Activated CD8-positive, alpha-beta memory T cell treated with anti-CD3 and anti-CD28 coated beads, Interleukin-2, amount 10 ng/mL, durations not matched to agents 7 days and 5 days (primary cell): ENCODE results near the gene LRRFIP1. TPM values are rescaled to one million over a fixed set of nuclear protein-coding genes. Genes with fewer than 3 reads are reported as not detected.
A peak's percentile ranks its signal among the peaks of the same experiment; 100 is the strongest.

Source experiments
- ATAC-seq: fragments of 150-1000 bp; cut with Tn5 transposase; one replicate; pipeline ENCODE4 v1.10.0; 2021; ENCODE audit warnings: moderate library complexity
- CTCF ChIA-PET: fragments of 350-600 bp; sonication (Branson Sonifier 250); formaldehyde crosslinking; loops from one replicate; lab custom pipeline; 2021; ENCODE audit warnings: antibody characterized with exemption; lab: Charles Lee
- DNase-seq: peaks from one replicate; pipeline ENCODE4 v3.0.0-alpha.2; 2020
- H3K27ac Mint-ChIP-seq: one replicate; pipeline ENCODE4 v1.8.0; 2021; ENCODE audit warnings: mild to moderate bottlenecking, mixed read lengths
- H3K27me3 Mint-ChIP-seq: one replicate; pipeline ENCODE4 v1.8.0; 2021; ENCODE audit warnings: mixed read lengths
- H3K36me3 Mint-ChIP-seq: one replicate; pipeline ENCODE4 v1.8.0; 2021; ENCODE audit warnings: mild to moderate bottlenecking, mixed read lengths
- H3K4me1 Mint-ChIP-seq: one replicate; pipeline ENCODE4 v1.8.0; 2021; ENCODE audit warnings: mixed read lengths
- H3K4me3 Mint-ChIP-seq: one replicate; pipeline ENCODE4 v1.8.0; 2021; ENCODE audit warnings: mild to moderate bottlenecking, moderate library complexity, mixed read lengths
- H3K9me3 Mint-ChIP-seq: one replicate; pipeline ENCODE4 v1.8.0; 2022; ENCODE audit warnings: low read depth, mixed read lengths
- total RNA-seq, 2 experiments: library from RNA; stranded (reverse); gene quantifications; one replicate each; pipeline ENCODE4 v1.2.3, GENCODE V29; 2021

LRRFIP1 gene
- total RNA-seq, 2 experiments from 2014 or later: 197 to 229 TPM

GRCh38 chr2:237630216-237631000 is 3.0 kb downstream of the LRRFIP1 start:
- Mint-ChIP-seq H3K27ac (no peak overlapping the region), H3K36me3 (no peaks in the 10 kb centered on the region), H3K4me3 (no peak overlapping the region), H3K27me3 (peaks cover 53% of the 10 kb centered on the region), H3K4me1 (peaks cover 10% of the 10 kb centered on the region), H3K9me3 (peaks cover 2% of the 10 kb centered on the region)
- CTCF ChIA-PET: no interaction called here
- no peak for ATAC-seq
- DNase-seq: no peak

DNA sequence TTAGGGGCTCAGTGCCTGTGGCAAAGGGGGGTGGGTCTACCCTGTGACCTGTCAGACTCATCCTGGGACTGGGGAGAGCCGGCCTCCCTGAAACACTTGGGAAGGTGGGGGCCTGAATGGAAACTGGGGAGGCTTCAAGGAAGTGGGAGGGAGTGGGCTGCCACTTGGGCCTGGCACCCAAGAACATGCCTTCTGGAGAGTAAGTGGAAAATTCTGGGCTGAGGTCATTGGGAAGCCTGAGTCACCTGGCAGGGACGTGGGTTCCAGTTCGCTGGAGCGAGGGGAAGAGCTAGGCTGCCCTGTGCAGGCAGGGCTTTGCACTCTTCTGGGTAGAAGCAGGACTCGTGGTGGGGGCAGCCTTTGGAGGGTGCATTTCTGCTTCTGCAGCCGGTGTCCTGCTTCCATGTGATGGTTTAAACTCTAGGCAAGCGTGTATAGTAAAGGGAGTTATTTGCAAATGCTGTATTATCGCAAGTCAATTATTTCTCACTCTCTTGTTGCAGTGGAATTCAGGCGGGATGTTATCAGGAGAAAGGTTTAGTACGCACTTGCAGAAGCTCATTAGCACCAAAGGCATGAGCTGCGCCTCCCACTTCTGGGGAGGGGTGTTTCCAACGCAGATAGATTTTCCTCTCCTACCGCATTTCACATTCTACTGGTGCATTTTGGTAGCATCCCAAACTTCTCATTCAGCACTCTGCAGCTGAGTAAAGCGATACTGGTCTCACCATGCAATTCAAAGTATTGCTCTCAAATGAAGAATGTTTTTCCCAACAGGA is 3.8 kb downstream of the LRRFIP1 start:
- Mint-ChIP-seq H3K9me3 (peaks cover 2% of the 10 kb centered on the region), H3K27me3 (peaks cover 48% of the 10 kb centered on the region), H3K27ac (no peak overlapping the region), H3K4me1 (peaks cover 10% of the 10 kb centered on the region), H3K4me3 (no peak overlapping the region), H3K36me3 (peaks cover under 1% of the 10 kb centered on the region)
- ATAC-seq (no peak), DNase-seq (no peak)
- CTCF ChIA-PET: interaction anchor here (0.9 kb wide), 1 partner anchor 509 kb away, joined by 3 read pairs; no protein-coding TSS in a partner anchor

- ATAC-seq (no peak), DNase-seq (no peak)
- Mint-ChIP-seq H3K27ac (no peak overlapping the region), H3K27me3 (peaks cover 47% of the 10 kb centered on the region), H3K36me3 (peaks cover 3% of the 10 kb centered on the region), H3K4me3 (no peak overlapping the region), H3K9me3 (peaks cover 5% of the 10 kb centered on the region), H3K4me1 (peaks cover 16% of the 10 kb centered on the region)
- CTCF ChIA-PET: interaction anchor here (0.9 kb wide), 1 partner anchor 510 kb away, joined by 3 read pairs; no protein-coding TSS in a partner anchor
These were observed 4.6 kb downstream of the LRRFIP1 start for GRCh38 chr2:237631801-237632585.

- CTCF ChIA-PET: no interaction called here
- no peak for ATAC-seq
- Mint-ChIP-seq H3K27ac (no peak overlapping the region), H3K36me3 (peaks cover 3% of the 10 kb centered on the region), H3K27me3 (peaks cover 48% of the 10 kb centered on the region), H3K9me3 (peaks cover 5% of the 10 kb centered on the region), H3K4me1 (peaks cover 14% of the 10 kb centered on the region), H3K4me3 (no peak overlapping the region)
- no peak for DNase-seq
These were observed 5.7 kb downstream of the LRRFIP1 start for GRCh38 chr2:237633061-237633561.

DNA sequence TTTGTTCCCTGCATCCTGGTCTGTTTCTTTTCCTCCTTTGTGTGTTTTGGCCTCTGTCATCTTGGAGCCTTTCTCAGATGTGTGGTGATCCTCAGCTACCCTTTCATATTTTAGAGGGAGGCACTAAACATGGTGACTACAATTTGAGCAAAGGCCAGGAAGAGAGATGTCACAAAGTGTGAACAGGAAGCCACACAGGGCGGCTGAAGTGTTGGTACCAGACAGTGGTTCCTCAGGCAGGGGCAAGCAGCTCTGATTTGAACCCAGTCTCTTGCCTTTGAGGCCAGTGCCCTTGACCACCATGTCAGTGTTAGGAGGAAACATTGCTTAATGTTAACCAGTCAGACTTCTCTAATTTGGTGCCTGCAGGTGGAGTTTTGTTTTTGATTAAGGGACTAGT is 9.2 kb downstream of the LRRFIP1 start:
- DNase-seq: peak; percentile 39
- Mint-ChIP-seq H3K27me3 (peaks cover 43% of the 10 kb centered on the region), H3K36me3 (peaks cover 3% of the 10 kb centered on the region), H3K9me3 (peaks cover 5% of the 10 kb centered on the region), H3K4me3 (no peak overlapping the region), H3K27ac (no peak overlapping the region), H3K4me1 (peaks cover 6% of the 10 kb centered on the region)
- no peak for ATAC-seq
- CTCF ChIA-PET: interaction anchor here (1.2 to 1.3 kb wide), 2 partner anchors 36 to 108 kb away, joined by 4 read pairs; no protein-coding TSS in a partner anchor

DNA sequence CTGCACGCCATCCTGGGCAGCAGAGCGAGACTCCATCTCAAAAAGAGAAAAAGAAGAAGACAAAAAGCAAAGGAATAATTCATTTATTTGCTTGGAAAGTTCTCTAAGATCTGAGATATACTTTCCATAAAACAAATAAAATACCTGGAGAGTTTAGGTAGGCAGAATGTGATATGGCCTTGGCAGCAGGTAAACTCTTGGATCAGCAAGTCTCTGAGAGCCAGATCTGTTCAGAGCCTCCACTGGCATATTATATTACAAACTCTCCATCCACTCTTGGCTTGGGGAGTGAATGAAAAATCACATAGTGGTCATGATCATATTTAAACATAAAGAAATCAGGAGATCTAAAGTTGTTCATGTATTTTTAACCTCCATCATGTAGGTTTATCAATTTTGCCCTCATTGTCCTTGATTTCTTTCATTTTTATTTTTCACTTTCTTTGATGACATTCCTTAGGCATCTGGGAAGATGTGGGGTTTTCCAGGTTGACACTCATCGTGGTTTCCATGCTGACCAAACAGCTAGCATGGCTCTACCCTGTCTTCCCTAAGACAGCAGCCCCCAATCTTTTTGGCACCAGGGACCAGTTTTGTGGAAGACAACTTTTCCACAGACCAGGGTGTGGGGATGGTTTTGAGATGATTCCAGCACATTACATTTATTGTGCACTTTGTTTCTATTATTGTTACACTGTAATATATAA is 10.2 kb downstream of the LRRFIP1 start:
- no peak for ATAC-seq
- Mint-ChIP-seq H3K27ac (no peak overlapping the region), H3K36me3 (peaks cover 3% of the 10 kb centered on the region), H3K4me1 (peaks cover 6% of the 10 kb centered on the region), H3K4me3 (no peak overlapping the region), H3K27me3 (peaks cover 43% of the 10 kb centered on the region), H3K9me3 (peaks cover 5% of the 10 kb centered on the region)
- no peak for DNase-seq
- CTCF ChIA-PET: interaction anchor here (1.2 to 1.3 kb wide), 2 partner anchors 35 to 107 kb away, joined by 4 read pairs; no protein-coding TSS in a partner anchor

DNA sequence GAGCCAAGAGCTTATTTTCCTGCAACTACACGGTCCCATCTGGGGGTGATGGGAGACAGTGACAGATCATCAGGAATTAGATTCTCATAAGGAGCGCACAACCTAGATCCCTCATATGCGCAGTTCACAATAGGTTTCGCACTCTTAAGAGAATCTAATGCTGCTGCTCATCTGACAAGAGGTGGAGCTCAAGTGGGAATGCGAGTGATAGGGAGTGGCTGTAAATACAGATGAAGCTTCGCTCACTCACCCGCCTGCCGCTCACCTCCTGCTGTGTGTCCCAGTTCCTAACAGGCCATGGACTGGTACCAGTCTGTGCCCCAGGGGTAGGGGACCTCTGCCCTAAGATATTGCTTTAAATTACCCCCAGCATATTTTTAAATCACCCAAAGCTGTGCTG is 10.8 kb downstream of the LRRFIP1 start:
- peaks cover 5% of the 10 kb centered on the region for H3K9me3 Mint-ChIP-seq

GRCh38 chr2:237639052-237639835 is 11.9 kb downstream of the LRRFIP1 start:
- peaks cover 5% of the 10 kb centered on the region for H3K9me3 Mint-ChIP-seq
- CTCF ChIA-PET: no interaction called here
- no peak overlapping the region for H3K4me3 Mint-ChIP-seq
- peak; percentile 21 for DNase-seq
- H3K36me3 Mint-ChIP-seq: peaks cover 3% of the 10 kb centered on the region
- no peak for ATAC-seq
- H3K4me1 Mint-ChIP-seq: peaks cover 6% of the 10 kb centered on the region
- H3K27me3 Mint-ChIP-seq: peaks cover 41% of the 10 kb centered on the region
- no peak overlapping the region for H3K27ac Mint-ChIP-seq

More for the DNA sequence above, 10.8 kb downstream of the LRRFIP1 start:
- H3K4me1 Mint-ChIP-seq: peaks cover 6% of the 10 kb centered on the region
- ATAC-seq (no peak), DNase-seq (peak; percentile 22)
- no peak overlapping the region for H3K4me3 Mint-ChIP-seq
- CTCF ChIA-PET: no interaction called here
- H3K27ac Mint-ChIP-seq: no peak overlapping the region
- peaks cover 3% of the 10 kb centered on the region for H3K36me3 Mint-ChIP-seq
- peaks cover 43% of the 10 kb centered on the region for H3K27me3 Mint-ChIP-seq

- peaks cover 6% of the 10 kb centered on the region for H3K4me1 Mint-ChIP-seq
- H3K27me3 Mint-ChIP-seq: peaks cover 35% of the 10 kb centered on the region
- no peak overlapping the region for H3K4me3 Mint-ChIP-seq
- CTCF ChIA-PET: no interaction called here
- peaks cover 3% of the 10 kb centered on the region for H3K36me3 Mint-ChIP-seq
- no peak overlapping the region for H3K27ac Mint-ChIP-seq
- peaks cover 4% of the 10 kb centered on the region for H3K9me3 Mint-ChIP-seq
- DNase-seq (no peak), ATAC-seq (no peak)
These were observed 12.4 kb downstream of the LRRFIP1 start for GRCh38 chr2:237639836-237640220.

GRCh38 chr2:237640493-237640998 is 13.2 kb downstream of the LRRFIP1 start:
- Mint-ChIP-seq H3K4me3 (no peak overlapping the region), H3K4me1 (peaks cover 6% of the 10 kb centered on the region), H3K36me3 (peaks cover 3% of the 10 kb centered on the region), H3K9me3 (peaks cover 2% of the 10 kb centered on the region), H3K27me3 (peaks cover 35% of the 10 kb centered on the region), H3K27ac (no peak overlapping the region)
- CTCF ChIA-PET: no interaction called here
- ATAC-seq (no peak), DNase-seq (peak; percentile 18)

- peaks cover 26% of the 10 kb centered on the region for H3K27me3 Mint-ChIP-seq
- no peak overlapping the region for H3K27ac Mint-ChIP-seq
- CTCF ChIA-PET: no interaction called here
- H3K4me3 Mint-ChIP-seq: no peak overlapping the region
- H3K36me3 Mint-ChIP-seq: no peaks in the 10 kb centered on the region
- H3K4me1 Mint-ChIP-seq: no peaks in the 10 kb centered on the region
- no peaks in the 10 kb centered on the region for H3K9me3 Mint-ChIP-seq
- no peak for DNase-seq
- ATAC-seq: no peak
These were observed 14.8 kb downstream of the LRRFIP1 start for GRCh38 chr2:237642038-237642734.
